GM23338 (cell line): ENCODE results near the gene PARP8. TPM values are rescaled to one million over a fixed set of nuclear protein-coding genes. Genes with fewer than 3 reads are reported as not detected.

Experiments used
- ATAC-seq: fragments of 200-7000 bp; cut with Tn5 transposase; 3 replicates; pipeline ENCODE4 v1.9.1; 2020
- DNase-seq: peaks from one replicate; pipeline ENCODE4 v3.0.0-alpha.2; 2015; ENCODE audit warnings: low spot score
- H2AFZ ChIP-seq: fragments of 200-600 bp; sonication (generic); 2 replicates; pipeline ENCODE4 v1.8.0; 2016; ENCODE audit warnings: antibody characterized with exemption, mild to moderate bottlenecking, moderate library complexity
- H3F3A ChIP-seq: fragments of 200-600 bp; sonication (generic); replicated peaks from 2 replicates; pipeline ENCODE4 v1.8.0; 2017; ENCODE audit warnings: antibody characterized with exemption, mixed run types, low read depth
- H3K27ac ChIP-seq: fragments of 200-600 bp; sonication (generic); 2 replicates; pipeline ENCODE4 v1.6.1; 2016; ENCODE audit warnings: low read depth
- H3K27me3 ChIP-seq: fragments of 200-600 bp; sonication (generic); 2 replicates; pipeline ENCODE4 v1.8.0; 2016; ENCODE audit warnings: mild to moderate bottlenecking, mixed run types, moderate library complexity; ENCODE audit not compliant: insufficient read depth
- H3K36me3 ChIP-seq: fragments of 200-600 bp; sonication (generic); 2 replicates; pipeline ENCODE4 v1.8.0; 2016; ENCODE audit warnings: mild to moderate bottlenecking; ENCODE audit not compliant: insufficient read depth
- H3K4me1 ChIP-seq: fragments of 200-600 bp; sonication (generic); 2 replicates; pipeline ENCODE4 v1.8.0; 2016; ENCODE audit warnings: mild to moderate bottlenecking, moderate library complexity; ENCODE audit not compliant: insufficient read depth
- H3K4me2 ChIP-seq: fragments of 200-600 bp; sonication (generic); 2 replicates; pipeline ENCODE4 v1.7.1; 2017; ENCODE audit warnings: mixed run types
- H3K4me3 ChIP-seq: fragments of 200-600 bp; sonication (generic); 2 replicates; pipeline ENCODE4 v1.6.1; 2016; ENCODE audit warnings: mixed run types
- H3K79me2 ChIP-seq: fragments of 200-600 bp; sonication (generic); replicated peaks from 2 replicates; pipeline ENCODE4 v1.8.0; 2017; ENCODE audit warnings: mild to moderate bottlenecking; ENCODE audit not compliant: insufficient read depth
- H3K9me2 ChIP-seq: fragments of 200-600 bp; sonication (generic); 2 replicates; pipeline ENCODE4 v1.8.0; 2017; ENCODE audit not compliant: insufficient read depth
- H4K20me1 ChIP-seq: fragments of 200-600 bp; sonication (generic); replicated peaks from 2 replicates; pipeline ENCODE4 v1.8.0; 2017; ENCODE audit warnings: mild to moderate bottlenecking; ENCODE audit not compliant: insufficient read depth
- H3K27ac Mint-ChIP-seq: 2 replicates; pipeline ENCODE4 v1.8.0; 2020; ENCODE audit warnings: inconsistent platforms, mild to moderate bottlenecking, moderate library complexity, mixed read lengths
- H3K27me3 Mint-ChIP-seq: 3 replicates; pipeline ENCODE4 v1.8.0; 2022; ENCODE audit warnings: low read depth, mild to moderate bottlenecking, moderate library complexity, mixed read lengths, inconsistent platforms; ENCODE audit not compliant: insufficient read depth, poor library complexity
- H3K36me3 Mint-ChIP-seq: 3 replicates; pipeline ENCODE4 v1.8.0; 2021; ENCODE audit warnings: low read depth, mild to moderate bottlenecking, inconsistent platforms, moderate library complexity, mixed read lengths
- H3K4me1 Mint-ChIP-seq: 3 replicates; pipeline ENCODE4 v1.8.0; 2020; ENCODE audit warnings: mild to moderate bottlenecking, inconsistent platforms, mixed read lengths
- H3K4me3 Mint-ChIP-seq: 3 replicates; pipeline ENCODE4 v1.8.0; 2021; ENCODE audit warnings: moderate library complexity, mild to moderate bottlenecking, inconsistent platforms, mixed read lengths
- H3K9me3 Mint-ChIP-seq: 3 replicates; pipeline ENCODE4 v1.8.0; 2020; ENCODE audit warnings: moderate library complexity, mild to moderate bottlenecking, inconsistent platforms, mixed read lengths
- CREB1 ChIP-seq: fragments of 250-450 bp; sonication (Bioruptor Pico); IDR thresholded peaks from 2 replicates; pipeline ENCODE4 v1.5.0; 2020; ENCODE audit warnings: low read depth, mild to moderate bottlenecking, moderate library complexity
- CTCF ChIP-seq, 2 experiments: fragments of 200-600 bp in 1 of 2; sonication (generic) in 1 of 2; conservative IDR thresholded peaks; 2 replicates each; pipeline versions ENCODE4 v1.5.1 to v1.6.1; 2016 to 2017; ENCODE audit warnings: antibody characterized with exemption in 2 of 2, low read depth in 2 of 2, mild to moderate bottlenecking in 2 of 2, moderate library complexity in 1 of 2
- ETS1 ChIP-seq: IDR thresholded peaks from 2 replicates; pipeline ENCODE4 v1.6.1; 2016; ENCODE audit warnings: antibody characterized with exemption
- EZH2phosphoT487 ChIP-seq: fragments of 200-600 bp; sonication (generic); IDR thresholded peaks from one replicate; pipeline ENCODE4 v1.8.1; 2018; ENCODE audit warnings: antibody characterized with exemption; ENCODE audit not compliant: unreplicated experiment
- JUNB ChIP-seq: IDR thresholded peaks from one replicate; pipeline ENCODE4 v1.6.1; 2016; ENCODE audit warnings: antibody characterized with exemption; ENCODE audit not compliant: unreplicated experiment
- NANOG ChIP-seq: IDR thresholded peaks from 2 replicates; pipeline ENCODE4 v1.6.1; 2016; ENCODE audit warnings: antibody characterized with exemption, borderline replicate concordance
- POLR2AphosphoS5 ChIP-seq: IDR thresholded peaks from 2 replicates; pipeline ENCODE4 v1.6.1; 2016; ENCODE audit warnings: antibody characterized with exemption, low read depth
- STAT1 ChIP-seq: IDR thresholded peaks from one replicate; pipeline ENCODE4 v1.6.1; 2016; ENCODE audit warnings: antibody characterized with exemption; ENCODE audit not compliant: unreplicated experiment
- polyA plus RNA-seq: library from polyadenylated mRNA; unstranded; fragments of >200 nt; fragmentation: Nextera tagmentation; extraction: Ambion mirVana; gene quantifications from 2 replicates; pipeline ENCODE4 v1.2.1, GENCODE V29; 2016
- total RNA-seq: library from RNA; depleted of rRNA; stranded (reverse); fragments of >200 nt; shearing (Covaris generic); gene quantifications from 2 replicates; pipeline ENCODE4 v1.2.3, GENCODE V29; 2014

PARP8 gene
- total and polyA plus RNA-seq, 2 experiments from 2014 or later = 13.0 to 25.0 TPM

DNA sequence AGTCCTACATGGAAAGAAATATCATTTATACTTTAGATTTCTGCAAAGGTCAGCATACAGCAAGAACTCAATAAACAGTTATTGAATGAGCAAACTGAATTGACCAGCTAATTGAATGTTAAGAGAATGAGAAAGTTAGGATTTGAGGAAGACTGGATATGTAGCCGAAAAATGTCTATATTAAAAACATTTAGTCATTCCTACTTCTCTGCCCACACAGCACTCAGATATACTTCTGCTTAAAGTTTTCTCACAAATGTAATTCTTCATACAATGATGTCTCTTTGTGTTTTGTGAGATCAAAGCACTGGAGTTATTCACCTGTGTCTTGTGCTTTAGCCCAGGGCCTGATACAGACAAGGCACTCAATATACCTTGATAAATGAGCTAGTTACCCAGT is 188.6 kb downstream of the PARP8 start:
- Histone ChIP-seq H4K20me1 (no peaks in the 10 kb centered on the region), H3K36me3 (no peaks in the 10 kb centered on the region), H3K4me2 (no peak overlapping the region), H3K4me1 (no peaks in the 10 kb centered on the region), H3K27ac (no peak overlapping the region), H3K79me2 (no peaks in the 10 kb centered on the region), H3K9me2 (peaks cover 8% of the 10 kb centered on the region; the same call in 1 of the 2 replicates), H3K27me3 (no peaks in the 10 kb centered on the region), H2AFZ (no peak overlapping the region), H3F3A (no peaks in the 10 kb centered on the region), H3K4me3 (no peak overlapping the region)
- no peak for TF ChIP-seq ETS1
- TF ChIP-seq EZH2phosphoT487 = no peak
- no peak for TF ChIP-seq CTCF (conservative IDR thresholded peaks at IDR 0.05; ENCODE audit: low read depth in 2 of 2)
- Mint-ChIP-seq H3K4me3 (no peak overlapping the region), H3K27ac (no peak overlapping the region), H3K9me3 (no peaks in the 10 kb centered on the region), H3K4me1 (peaks cover 2% of the 10 kb centered on the region; the same call in 1 of the 3 replicates), H3K36me3 (no peaks in the 10 kb centered on the region), H3K27me3 (peaks cover 4% of the 10 kb centered on the region)
- DNase-seq (no peak), ATAC-seq (no peak)

DNA sequence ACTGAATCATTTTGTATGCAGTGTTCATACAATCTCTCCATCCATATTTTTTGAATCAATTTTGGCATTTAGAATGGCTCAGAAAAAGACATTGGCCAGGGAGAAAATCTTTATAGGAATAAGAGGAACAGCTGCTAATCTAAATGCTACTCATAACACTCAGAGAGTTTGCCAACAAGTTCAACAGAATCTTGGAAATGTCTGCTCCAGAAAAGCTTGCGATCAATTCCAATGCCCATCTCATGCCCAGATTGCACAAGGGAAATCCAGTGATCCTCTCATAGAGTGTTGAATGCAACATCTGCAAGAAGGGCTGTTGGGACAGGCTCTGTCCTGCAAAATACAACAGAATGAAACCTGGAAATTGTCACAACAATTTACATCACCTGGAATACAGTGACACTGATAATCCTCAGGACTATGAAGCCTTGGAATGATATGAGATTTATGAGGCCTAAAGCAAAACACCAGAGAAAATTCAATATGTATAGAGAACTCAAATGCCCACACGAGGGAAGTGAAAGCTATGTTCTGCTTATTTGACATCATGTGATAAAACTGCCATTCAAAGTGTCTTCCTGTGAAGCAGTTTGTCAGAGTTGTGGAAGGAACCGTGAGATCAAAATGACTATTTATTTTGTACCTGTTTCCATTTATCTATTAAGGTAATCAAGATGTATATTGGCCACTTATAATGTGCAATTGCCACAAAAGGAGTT is 190.1 kb downstream of the PARP8 start:
- no peak overlapping the region for H3K27ac Mint-ChIP-seq
- H3K36me3 Mint-ChIP-seq = no peaks in the 10 kb centered on the region
- Histone ChIP-seq H3K4me2 (no peak overlapping the region), H3K4me3 (no peak overlapping the region), H3K27me3 (no peaks in the 10 kb centered on the region), H4K20me1 (no peaks in the 10 kb centered on the region), H3K27ac (no peak overlapping the region), H3K9me2 (peaks cover 8% of the 10 kb centered on the region; the same call in 1 of the 2 replicates), H2AFZ (no peak overlapping the region; the same call in 1 of the 2 replicates), H3K4me1 (no peaks in the 10 kb centered on the region), H3F3A (no peaks in the 10 kb centered on the region), H3K79me2 (no peaks in the 10 kb centered on the region), H3K36me3 (no peaks in the 10 kb centered on the region)
- H3K9me3 Mint-ChIP-seq = no peaks in the 10 kb centered on the region
- no peak for DNase-seq
- no peak for ATAC-seq
- TF ChIP-seq ETS1 = no peak
- TF ChIP-seq EZH2phosphoT487 = no peak
- TF ChIP-seq STAT1 = no peak
- TF ChIP-seq CREB1 (CRISPR knock-in tag) = no peak
- no peak for TF ChIP-seq NANOG
- TF ChIP-seq POLR2AphosphoS5 = no peak
- TF ChIP-seq JUNB = no peak
- H3K27me3 Mint-ChIP-seq = peaks cover 4% of the 10 kb centered on the region
- H3K4me3 Mint-ChIP-seq = no peak overlapping the region
- H3K4me1 Mint-ChIP-seq = peaks cover 6% of the 10 kb centered on the region; the same call in 1 of the 3 replicates
